ENCODE measurements around the gene TIAM1.

GRCh38 chr21:31072533-31072932, 271.5 kb downstream of the TIAM1 start:
- TF ChIP-seq POLR2A (IDR thresholded peaks at IDR 0.05; ENCODE audit: low read depth) = no peak
- TF ChIP-seq CTCF (IDR thresholded peaks at IDR 0.05) = no peak
- TF ChIP-seq POLR2AphosphoS5 (IDR thresholded peaks at IDR 0.05) = no peak
- no peak for TF ChIP-seq EP300 (IDR thresholded peaks at IDR 0.05)

Measured in esophagus muscularis mucosa (tissue), 4 donors.